NB4 (cell line): ENCODE measurements around the gene CBX4.

Source experiments
- DNase-seq: peaks from one replicate; pipeline ENCODE4 v3.0.0; 2010; ENCODE audit warnings: low read depth
- H3K4me3 ChIP-seq: one replicate; pipeline ENCODE4 v1.5.1; 2011; ENCODE audit warnings: mild to moderate bottlenecking, low read depth, low read length, moderate library complexity
- MYC ChIP-seq: IDR thresholded peaks from 2 replicates; pipeline ENCODE4 v1.6.1; 2011; ENCODE audit warnings: low read depth, low read length
- POLR2A ChIP-seq: IDR thresholded peaks from 2 replicates; pipeline ENCODE4 v1.6.1; 2011; ENCODE audit warnings: mild to moderate bottlenecking; ENCODE audit not compliant: insufficient read length; ENCODE audit errors: extremely low read depth
- TF ChIP-seq, protein P1 (sequence below): IDR thresholded peaks from one replicate; pipeline ENCODE4 v1.5.1; 2012; ENCODE audit warnings: low read depth, low read length
- TF ChIP-seq, protein P2 (sequence below): IDR thresholded peaks from 2 replicates; pipeline ENCODE4 v1.6.1; 2011; ENCODE audit warnings: low read depth, low read length

CBX4 gene

DNA sequence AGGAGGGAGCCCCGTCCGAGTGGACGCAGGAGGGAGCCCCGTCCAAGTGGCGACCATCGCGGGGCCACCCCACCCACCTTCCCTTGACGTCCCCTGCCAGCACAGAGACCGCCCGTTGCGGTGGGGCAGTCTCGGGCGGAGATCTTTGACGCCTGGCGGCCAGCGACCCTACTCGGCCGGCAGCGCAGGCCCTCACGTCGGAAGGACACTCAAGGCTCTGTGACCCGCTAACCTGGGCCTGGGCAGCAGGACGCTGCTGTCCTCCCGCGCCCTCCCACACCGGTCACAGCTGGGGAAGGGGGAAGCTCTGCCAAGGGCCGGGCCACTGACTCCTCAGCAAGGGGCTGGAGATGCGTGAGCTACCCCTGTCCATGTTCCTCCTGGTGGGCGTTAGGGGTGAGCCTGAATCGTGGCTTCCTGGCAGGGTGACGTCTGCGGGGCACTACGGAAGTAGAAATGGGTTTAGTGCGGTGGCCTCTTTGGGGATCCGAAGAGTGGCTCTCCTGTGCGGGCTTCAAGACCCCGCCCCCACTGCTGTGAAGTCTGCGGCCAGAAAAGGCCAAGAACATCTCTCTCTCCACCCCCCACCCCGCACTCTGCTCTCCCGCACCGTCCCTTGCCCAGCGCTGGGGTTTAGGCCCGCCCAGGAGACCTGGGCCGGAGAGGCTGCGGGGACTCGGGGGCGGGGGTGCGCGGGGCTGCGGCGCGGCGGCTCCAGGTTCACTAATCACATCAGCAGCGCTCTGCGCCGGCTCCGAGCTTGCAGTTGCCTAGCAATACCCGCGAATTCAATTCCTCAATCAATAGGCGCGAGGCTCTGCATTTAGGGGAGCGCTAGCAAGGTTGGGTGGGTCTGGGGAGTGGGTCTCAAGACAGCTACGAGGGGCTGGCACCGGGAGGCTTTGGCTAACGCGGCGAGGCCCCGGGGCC, 48.2 kb downstream of the CBX4 start:
- no peak for DNase-seq
- TF ChIP-seq MYC (no peak), POLR2A (no peak)
- TF ChIP-seq, protein P1, sequence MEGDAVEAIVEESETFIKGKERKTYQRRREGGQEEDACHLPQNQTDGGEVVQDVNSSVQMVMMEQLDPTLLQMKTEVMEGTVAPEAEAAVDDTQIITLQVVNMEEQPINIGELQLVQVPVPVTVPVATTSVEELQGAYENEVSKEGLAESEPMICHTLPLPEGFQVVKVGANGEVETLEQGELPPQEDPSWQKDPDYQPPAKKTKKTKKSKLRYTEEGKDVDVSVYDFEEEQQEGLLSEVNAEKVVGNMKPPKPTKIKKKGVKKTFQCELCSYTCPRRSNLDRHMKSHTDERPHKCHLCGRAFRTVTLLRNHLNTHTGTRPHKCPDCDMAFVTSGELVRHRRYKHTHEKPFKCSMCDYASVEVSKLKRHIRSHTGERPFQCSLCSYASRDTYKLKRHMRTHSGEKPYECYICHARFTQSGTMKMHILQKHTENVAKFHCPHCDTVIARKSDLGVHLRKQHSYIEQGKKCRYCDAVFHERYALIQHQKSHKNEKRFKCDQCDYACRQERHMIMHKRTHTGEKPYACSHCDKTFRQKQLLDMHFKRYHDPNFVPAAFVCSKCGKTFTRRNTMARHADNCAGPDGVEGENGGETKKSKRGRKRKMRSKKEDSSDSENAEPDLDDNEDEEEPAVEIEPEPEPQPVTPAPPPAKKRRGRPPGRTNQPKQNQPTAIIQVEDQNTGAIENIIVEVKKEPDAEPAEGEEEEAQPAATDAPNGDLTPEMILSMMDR = no peak
- TF ChIP-seq, protein P2, sequence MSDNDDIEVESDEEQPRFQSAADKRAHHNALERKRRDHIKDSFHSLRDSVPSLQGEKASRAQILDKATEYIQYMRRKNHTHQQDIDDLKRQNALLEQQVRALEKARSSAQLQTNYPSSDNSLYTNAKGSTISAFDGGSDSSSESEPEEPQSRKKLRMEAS = no peak
- no peak overlapping the region for H3K4me3 ChIP-seq

DNA sequence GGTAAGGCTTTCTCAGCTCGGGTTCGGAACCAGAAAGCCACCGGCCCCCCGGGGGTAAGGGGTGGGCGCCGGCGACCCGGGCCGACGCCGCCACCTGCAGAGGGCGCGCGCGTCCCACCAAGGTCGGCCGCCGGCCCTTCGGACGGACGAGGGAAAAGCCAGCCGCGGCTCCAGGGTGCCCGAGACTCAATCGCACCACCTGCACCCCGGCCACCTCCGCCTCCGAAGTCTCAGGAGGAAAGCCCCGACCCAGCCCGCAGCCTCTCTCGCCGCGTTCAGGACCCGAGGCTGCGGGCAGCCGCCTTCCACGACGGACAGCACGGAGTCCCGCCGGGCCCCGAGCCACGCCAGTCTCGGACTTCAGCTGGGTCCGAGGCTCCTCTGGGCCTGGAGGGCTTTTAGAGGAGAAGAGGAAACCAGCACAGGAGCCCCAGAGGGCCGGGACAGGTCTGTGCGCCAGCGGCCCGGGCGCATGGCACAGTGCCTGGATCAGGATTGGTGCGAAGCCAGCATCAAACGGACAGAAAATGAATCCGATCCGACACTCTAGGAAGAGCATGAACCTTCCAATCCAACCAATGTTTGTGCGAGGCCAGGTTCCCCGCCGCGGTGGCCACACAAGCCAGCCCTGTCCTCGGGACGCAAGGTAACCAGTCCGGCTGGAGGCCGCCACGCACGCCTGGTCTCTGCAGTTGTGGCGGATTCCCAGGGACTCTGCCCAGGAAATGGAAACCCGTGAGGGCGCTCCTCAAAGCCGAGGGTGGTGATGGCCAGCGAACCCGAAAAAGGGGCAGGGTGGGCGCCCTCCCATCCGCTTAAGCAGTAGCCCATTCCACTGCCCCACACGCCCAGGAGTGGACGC, 49.1 kb downstream of the CBX4 start:
- peak; percentile 70 for DNase-seq
- H3K4me3 ChIP-seq = no peak overlapping the region
- TF ChIP-seq, protein P1 = peak; percentile 64
- TF ChIP-seq POLR2A = no peak

DNA sequence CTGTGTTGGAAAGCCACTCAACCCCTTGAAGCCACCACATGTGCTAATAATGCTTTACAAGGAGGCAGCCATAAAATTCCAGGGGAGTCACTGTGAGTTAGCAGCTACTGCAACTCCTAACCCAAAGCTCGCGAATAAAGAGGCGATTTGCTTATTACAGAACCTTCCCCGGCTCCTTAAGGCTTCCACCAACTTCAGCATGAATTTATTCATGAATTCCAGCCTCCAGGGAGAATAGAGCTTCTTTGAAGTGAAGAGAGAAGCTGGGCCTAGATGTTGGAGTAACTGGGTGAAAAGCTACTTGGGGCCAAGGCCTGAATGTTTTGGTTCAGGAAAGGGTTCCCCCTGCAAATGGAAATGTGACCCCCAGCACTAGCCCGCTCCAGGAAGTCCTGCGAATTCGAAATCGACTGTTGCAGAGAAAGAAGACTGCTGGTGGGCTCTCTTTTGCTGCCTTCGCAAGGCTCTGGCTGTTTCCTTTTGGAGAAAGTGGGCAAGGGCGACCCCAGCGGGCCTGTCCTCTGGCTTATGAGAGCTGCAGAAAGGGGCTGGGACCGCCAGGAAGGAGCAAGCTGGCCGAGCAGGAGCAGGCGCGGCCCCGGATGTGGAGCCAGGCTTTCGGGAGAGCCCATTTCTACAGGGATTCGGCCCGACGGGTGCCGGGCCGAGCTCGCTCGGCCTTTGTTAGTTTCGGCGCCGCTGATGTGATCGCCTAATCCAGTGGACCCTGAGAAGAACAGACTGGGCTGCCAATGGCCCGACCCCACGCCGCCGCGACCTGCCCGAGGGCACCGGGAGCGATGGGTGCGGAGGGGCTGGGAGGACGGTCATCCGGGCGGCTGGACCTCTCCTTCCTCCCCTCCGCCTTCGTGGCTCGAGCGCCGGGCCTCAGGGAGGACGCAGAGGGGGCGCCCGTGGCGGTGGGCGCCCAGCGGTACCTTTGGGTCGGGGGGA, 50.0 kb downstream of the CBX4 start:
- no peak overlapping the region for H3K4me3 ChIP-seq
- TF ChIP-seq, protein P1 = no peak
- no peak for TF ChIP-seq POLR2A
- TF ChIP-seq, protein P2 = no peak
- TF ChIP-seq MYC = no peak
- no peak for DNase-seq

DNA sequence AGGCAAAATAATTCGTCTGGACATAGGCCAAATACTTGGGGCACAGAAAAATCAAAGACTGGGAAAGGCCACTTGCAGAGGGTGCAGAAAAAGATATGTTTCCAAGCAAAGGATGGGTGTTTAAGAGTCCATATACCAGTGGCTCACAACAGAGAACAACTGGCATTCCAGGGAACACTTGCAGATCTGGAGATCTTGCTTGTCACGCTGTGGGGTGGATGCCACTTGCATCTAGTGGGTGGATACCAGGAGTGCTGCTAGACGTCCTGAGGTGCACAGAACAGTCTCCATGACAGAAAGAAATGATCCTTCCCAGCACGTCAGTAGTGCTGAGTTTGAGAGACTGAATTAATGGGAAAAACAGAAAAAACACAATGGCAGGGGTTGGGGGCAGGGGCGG, 50.8 kb downstream of the CBX4 start:
- no peak overlapping the region for H3K4me3 ChIP-seq
- DNase-seq = no peak
- TF ChIP-seq, protein P2 = no peak

DNA sequence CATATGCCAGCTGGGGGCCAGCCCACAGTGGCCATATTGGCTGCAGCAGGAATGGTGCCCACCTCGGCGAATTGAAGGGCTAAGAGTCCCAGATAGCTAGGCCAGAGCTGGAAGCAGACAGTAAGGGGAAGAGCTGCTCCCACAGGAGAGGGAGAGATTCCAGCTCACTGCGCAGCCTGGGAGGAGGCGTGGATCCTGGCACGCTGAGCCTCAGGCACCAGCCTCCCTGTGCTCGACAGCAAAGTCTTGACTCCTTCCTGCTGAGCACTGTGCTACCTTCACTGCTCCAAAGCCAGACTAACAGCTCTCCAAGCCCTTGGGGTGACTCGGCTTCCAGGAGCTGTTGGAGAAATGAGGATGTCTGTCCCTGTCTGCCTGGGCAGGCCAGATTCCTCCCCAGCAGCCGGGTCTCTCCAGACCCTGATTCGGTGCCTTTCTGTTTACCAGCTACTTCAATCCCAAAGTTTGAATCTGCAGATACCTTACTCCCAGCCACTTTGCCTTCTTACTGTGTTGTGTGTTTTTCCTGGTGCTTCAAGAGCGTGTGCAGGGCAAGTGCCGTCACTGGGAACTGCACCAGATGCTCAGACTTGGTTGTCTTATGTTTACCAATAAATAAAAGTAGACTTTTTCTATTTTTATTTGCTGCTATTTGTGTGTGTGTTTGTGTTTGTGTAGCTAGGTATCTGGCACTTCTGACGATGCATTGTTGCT, 52.2 kb downstream of the CBX4 start:
- no peak overlapping the region for H3K4me3 ChIP-seq
- TF ChIP-seq POLR2A (no peak), MYC (no peak)
- TF ChIP-seq, protein P2 = no peak
- TF ChIP-seq, protein P1 = no peak
- no peak for DNase-seq
